Raji (cell line): ENCODE data around the gene SMARCD3.

Source experiments
- POLR2A ChIP-seq: IDR thresholded peaks from 2 replicates; pipeline ENCODE4 v1.6.1; 2011; ENCODE audit warnings: low read depth, low read length, control low read depth; ENCODE audit not compliant: insufficient read depth

Gene SMARCD3

GRCh38 chr7:151248346-151249033 lies at the start of gene SMARCD3:
TSS of gene SMARCD3 (minus strand) at chr7:151248694. CDS start at chr7:151248562, 132 bp downstream.
- no peak for TF ChIP-seq POLR2A

DNA sequence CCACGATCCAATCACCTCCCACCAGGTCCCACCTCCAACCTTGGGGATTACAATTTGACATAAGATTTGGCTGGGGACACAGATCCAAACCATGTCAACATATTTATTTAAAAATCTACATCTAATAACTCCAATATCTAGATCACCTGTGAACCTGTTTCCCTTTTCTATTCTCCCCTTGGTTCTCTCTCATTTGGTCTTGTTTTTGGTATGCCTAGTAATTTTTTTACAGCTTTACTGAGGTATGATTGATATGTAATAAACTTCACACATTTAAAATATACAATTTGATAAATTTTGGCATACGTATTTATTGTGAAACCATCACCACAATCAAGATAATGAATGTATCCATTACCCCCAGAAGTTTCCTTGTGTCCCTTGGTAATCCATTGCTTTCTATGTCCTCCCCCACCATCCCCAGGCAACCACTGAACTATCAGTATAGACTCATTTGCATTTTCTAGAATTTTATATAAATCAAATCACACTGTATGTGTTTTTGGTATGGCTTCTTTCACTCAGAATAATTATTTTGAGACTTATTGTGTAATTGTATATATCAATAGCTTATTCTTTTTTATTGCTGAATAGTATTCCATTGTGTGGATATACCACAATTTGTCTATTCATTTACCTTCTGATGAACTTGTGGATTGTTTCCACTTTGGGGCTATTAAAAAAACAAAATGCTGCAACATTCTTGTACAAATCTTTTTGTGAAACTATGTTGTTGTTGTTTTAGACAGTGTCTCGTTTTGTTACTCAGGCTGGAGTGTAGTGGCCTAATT lies 47.9 kb upstream of the SMARCD3 start:
- no peak for TF ChIP-seq POLR2A

GRCh38 chr7:151292850-151293249 lies 44.4 kb upstream of the SMARCD3 start:
- no peak for TF ChIP-seq POLR2A

- no peak for TF ChIP-seq POLR2A
These were observed 42.7 kb upstream of the SMARCD3 start for GRCh38 chr7:151291206-151291605.

DNA sequence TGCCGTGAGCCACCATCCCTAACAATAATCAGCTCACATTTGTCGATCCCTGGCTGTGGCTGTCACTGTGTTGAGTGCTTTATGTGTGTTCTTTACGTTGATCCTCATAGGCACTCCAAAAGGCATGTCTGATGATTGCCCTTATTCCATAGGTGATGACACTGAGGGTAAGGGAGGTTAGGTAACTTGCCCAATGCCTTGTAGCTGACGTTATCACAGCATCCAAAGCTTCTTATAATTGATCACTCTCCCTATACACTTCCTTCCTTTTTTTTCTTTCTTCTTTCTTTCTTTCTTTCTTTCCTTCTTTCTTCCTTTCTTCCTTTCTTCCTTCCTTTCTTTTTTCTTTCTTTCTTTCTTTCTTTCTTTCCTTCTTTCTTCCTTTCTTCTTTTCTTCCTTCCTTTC lies 41.9 kb upstream of the SMARCD3 start:
- no peak for TF ChIP-seq POLR2A

DNA sequence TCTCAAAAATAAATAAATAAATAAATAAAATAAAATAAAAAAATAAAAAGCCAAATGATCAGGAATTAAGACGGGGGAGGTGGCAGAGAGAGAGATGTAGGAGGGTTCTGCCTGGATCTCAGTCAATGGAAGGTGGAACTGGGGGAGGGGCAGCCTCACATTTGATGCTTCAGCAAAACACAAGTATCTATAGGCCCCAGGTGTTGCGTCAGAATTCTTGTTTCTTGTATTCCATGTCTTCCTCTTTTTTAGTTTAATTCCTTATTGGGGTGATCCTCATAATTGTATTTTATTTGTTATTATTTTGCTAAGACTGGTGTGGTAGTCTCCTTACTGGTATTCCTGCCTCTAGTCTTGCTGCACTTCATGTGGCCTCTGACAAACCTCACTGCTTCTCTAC lies 41.4 kb upstream of the SMARCD3 start:
- TF ChIP-seq POLR2A, result no peak

- no peak for TF ChIP-seq POLR2A
These were observed 37.7 kb upstream of the SMARCD3 start for GRCh38 chr7:151286148-151286547.

GRCh38 chr7:151283302-151283701 lies 34.8 kb upstream of the SMARCD3 start:
- TF ChIP-seq POLR2A, result no peak

DNA sequence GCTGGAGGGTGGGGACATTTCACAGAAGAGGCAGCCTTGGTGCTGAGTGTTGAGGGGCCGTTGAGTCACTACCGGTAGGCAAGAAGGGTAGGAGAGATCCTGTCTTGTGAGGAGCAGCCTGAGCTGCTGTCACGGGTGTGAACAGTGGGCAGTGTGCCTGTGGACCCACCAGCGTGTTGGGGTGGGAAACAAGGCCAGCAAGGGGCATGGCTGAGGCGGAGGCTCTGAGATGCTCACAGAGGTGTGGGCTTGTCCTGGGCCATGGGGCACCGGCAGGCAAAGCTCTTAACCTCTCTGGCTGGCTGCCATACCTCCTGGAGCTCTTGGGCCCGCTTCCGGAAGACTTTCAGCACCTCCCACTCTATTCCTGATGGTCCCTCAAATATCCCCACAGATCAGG lies 33.6 kb upstream of the SMARCD3 start:
- TF ChIP-seq POLR2A, result no peak

DNA sequence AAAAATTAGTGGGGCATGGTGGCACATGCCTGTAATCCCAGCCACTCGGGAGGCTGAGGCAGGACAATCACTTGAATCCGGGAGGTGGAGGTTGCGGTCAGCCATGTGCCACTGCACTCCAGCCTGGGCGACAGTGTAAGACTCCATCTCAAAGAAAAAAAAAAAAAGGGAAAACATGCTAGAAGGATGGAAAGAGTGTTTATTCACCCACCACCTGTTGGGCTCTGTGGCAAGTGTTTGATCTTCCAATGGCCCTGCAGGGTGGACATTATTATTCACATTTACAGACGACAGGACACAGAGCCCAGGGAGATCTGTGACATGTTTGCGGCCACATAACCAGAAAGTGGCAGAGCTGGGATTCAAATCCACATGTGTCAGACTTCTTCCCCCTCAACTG lies 33.2 kb upstream of the SMARCD3 start:
- no peak for TF ChIP-seq POLR2A

- no peak for TF ChIP-seq POLR2A
These were observed 32.0 kb upstream of the SMARCD3 start for GRCh38 chr7:151280388-151281019.

DNA sequence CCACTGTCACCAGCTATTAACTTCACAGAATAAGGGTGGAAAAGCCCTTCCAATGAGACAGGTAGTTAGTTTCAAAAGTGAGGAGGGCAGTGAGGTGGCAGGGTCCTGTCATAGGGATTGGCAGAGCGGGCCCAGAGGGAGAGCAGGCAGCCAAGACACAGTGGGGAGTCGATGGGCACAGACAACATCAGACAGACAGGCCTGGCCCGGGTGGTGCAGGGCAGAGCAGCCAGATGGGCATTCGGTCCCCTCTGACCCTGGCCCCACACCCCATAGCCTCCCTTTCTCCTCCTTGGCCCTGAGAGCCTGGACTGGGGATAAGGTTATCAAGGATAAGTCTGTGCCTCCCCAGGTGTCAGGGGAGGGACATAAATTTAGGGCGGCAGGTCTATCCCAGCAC lies 31.4 kb upstream of the SMARCD3 start:
- no peak for TF ChIP-seq POLR2A

DNA sequence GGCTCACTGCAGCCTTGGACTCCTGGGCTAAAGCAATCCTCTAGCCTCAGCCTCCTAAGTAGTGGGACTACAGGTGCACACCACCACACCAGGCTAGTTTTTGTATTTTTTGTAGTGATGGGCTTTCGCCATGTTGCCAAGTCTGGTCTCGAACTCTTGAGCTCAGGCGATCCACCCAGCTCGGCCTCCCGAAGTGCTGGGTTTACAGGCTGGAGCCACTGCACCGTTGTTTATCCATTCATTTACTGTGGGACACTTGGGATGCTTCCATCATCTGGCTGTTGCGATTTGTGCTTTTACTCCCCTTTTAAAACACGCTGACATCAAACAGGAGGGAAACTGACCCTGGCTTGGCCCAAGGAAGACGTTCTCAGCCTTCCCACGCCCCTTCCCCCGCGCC lies 30.5 kb upstream of the SMARCD3 start:
- no peak for TF ChIP-seq POLR2A

GRCh38 chr7:151277631-151278030 lies 29.1 kb upstream of the SMARCD3 start:
- TF ChIP-seq POLR2A, result no peak

DNA sequence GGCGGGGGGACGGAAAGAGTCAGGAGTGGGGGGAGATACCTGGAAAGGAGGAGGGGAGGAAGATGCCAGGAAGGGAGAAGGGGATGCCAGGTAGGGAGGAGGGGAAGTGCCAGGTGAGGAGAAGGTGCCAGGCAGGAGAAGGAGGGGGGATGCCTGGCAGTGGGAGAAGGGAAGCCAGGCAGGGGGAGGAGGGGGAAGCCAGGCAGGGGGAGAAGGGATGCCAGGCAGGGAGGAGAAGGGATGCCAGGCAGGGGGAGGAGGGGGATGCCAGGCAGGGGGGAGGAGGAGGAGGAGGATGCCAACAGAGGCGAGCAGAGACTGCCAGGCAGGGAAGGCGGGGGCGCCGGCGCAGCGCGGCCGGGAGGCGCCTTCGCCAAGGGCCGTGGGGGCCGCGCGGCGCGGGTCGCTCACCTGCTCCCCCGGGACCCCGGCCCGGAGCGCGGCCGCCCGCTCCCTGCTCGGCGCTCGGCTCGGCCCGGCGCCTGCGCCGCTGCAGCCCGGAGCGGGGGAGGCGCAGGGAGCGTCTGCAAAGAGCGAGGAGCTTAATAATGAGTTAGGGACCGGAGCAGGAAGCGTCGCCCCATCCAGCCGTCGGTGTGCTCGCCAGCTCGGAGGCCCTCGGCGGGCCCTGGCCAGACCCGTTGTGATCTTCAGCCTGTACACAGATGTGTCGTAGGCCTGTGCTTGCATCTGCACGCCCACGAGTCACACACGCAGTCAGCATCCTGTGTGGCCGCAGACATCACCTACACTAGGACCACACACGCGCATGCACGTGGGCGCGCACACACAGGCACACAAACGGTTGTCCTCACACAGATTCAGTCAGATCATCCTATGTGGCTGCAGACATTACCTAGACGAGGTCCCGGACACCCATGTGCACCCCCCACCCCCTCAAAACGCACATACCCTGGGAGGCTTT lies 28.4 kb upstream of the SMARCD3 start:
- peak; percentile 55 for TF ChIP-seq POLR2A

DNA sequence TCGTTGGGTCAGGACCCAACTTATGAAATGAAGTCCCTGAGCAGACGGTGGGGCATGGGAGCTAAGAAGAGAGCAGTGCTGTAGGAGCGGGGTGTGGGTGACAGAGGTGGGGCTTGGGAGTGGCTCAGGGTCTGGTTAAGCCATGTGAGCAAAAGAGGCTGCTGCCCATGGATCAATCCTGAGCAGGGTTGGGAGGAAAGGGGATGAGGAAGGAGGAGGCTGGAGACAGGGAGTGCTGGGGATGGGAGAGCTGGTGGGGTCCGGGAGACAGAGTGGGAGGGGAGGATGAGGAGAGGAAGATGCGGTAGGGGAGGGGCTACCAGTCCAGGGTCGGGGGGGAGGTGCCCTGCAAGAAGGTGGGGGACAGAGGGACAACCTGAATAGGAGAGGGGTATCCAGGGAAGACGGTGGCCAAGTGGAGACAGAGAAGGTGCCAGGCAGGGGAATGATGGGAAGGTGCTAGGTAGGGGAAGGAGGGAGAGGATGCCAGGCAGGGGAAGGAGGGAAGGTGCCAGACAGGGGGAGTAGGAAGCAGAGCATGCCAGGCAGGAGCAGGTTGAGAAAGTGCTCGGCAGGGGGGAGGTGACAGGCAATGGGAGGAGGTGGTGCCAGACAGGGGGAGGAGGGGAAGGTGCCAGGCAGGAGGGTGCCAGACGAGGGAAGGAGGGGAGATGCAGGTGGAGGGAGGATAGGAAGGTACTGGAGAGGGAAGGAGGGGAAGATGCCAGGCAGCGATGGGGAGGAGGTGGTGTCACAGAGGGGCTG lies 27.5 kb upstream of the SMARCD3 start:
- TF ChIP-seq POLR2A, result no peak
